Measurements from ENCODE around the gene ETV6.

The ETV6 gene

DNA sequence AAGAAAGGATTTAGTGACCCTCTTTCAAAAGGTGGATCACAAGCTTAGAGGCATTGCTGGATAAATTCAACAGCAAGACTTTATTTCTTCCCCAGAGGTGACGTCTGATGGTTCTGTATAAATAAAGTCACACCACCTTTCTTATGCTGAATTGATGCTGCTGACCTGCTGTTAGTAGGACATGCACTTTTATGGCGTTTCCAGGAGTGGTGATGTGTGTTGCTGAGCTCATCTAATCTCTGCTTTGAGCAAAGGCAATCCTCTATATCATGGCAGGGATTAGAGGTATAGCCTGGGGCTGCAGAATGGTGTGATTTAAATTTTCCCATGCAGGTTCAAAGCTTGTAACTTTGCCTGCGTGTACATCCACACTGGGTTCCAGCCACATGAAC, 94.9 kb downstream of the ETV6 start:
- no peak for DNase-seq

DNA sequence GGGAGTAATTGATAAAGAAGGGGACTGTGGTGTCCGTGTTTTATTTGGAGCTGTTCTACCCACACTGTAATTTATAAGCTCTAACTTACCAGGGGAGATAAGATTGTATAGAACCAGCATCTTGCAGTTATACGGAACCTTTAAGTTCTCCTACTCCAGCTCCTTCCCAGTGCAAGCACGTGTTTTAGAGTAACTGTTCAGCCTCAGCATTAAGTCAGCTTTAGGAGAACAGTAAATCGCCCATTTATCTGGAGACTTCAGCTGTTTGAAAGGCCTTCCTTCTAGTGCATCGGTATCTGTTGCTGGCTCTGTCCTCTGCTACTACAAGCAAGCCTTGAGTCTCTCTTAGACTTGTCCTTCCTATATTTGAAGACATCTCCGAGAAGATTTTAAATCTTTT, 95.6 kb downstream of the ETV6 start:
- DNase-seq = no peak

DNA sequence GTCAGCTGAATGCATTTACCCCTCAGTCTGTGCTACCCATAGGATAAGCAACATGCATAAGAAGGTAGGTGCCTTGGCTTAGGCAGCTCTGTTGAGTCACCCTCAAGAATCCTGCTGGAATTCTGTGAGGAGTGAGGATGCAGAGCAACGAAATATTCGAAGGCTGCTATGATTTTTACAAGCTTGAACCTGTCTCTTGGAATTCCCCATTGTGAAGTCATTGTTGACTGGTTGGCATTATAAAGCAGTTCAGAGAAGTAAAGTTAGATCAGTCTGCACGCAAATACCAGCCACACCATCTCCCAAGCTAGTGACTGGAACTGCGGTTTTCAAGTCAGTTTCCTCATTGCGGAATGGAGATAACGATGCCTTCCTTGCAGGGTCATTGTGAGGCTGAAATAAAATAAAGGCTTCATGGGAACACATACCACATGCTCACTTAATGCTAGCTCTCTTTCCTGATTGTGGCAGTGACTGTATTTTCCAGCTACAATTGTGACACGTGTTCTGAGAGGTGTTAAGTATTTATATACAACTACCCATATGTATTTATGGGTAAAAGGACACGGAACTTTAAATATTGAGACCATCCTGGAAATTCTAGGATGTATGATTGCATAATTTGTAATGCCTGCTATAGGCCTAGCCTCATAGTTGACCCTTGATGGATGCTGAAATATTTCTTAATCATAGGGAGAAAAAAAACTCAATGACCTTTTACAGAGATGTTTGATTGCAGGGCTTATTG, 96.7 kb downstream of the ETV6 start:
- DNase-seq = peak; percentile 39

DNA sequence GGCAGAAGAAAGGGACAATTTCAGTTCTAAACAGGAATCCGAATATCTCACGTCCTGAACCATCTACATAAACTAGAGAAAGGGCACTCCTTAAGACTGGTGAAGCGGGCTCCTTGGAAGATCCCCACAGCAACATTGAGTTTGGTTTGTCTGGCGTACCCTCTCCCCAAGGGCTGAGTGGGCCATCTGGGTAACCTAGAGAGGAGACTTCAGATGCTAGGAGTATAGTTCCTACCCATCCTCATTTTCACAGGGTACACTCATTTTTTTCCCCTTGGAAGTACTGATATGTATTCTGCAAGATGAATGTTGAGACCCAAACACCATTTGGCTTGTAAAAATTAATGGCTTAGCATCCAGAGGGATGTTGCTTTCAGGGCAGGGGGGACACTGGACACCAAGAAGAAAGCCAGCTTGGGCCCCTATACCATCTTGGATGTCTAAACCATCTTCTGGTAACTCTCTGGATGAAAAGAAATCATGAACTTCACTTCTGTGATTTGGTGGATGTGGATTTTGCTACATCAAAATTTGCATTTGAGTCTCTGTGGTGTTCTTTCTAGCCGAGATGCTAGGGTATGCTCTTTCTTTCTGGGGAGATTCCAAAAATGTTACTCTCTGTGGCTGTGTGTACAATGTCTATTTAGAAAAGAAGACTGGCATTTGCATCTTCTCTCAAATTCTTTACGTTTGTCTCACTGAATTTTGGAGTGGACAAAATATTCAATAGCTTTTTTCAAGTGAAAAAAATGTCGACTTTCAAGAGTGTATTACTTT, 97.7 kb downstream of the ETV6 start:
- no peak for DNase-seq

DNA sequence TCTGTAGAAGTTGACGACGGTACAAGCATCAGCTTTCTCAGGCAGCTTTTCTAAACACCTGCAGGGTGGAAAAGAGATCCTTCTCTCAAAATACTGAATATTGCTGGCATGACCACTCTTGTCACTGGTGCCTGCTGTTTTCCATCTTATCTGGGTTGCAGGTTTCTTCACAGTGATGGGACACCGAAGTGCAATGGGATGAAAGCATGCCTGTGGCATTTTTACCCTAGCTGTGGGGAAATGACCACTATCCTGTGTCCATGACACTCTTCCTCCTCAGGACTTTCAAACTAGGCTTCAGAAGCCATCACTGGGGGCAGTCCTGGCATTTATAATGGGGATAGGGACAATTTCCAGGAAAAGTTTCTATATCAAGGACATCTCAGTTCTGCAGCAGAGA, 98.5 kb downstream of the ETV6 start:
- no peak for DNase-seq

DNA sequence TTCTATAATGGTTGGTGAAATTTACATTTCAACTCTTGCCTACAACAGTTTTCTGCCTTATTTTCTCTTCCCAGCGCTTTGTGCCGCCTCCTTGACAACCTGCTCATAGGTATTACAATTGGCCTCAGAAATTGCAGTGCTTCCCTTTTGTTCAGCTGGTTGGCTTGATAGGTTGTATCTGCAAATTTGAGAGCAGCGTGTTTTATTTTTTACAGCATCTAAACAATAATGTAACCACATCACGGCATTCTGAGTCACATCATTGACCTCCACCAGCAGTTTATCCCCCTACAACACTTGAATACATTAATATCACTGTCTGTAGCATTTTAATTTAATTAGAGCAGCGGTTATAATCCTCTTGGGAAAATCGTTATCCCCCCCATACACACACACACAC, 99.4 kb downstream of the ETV6 start:
- DNase-seq = no peak

DNA sequence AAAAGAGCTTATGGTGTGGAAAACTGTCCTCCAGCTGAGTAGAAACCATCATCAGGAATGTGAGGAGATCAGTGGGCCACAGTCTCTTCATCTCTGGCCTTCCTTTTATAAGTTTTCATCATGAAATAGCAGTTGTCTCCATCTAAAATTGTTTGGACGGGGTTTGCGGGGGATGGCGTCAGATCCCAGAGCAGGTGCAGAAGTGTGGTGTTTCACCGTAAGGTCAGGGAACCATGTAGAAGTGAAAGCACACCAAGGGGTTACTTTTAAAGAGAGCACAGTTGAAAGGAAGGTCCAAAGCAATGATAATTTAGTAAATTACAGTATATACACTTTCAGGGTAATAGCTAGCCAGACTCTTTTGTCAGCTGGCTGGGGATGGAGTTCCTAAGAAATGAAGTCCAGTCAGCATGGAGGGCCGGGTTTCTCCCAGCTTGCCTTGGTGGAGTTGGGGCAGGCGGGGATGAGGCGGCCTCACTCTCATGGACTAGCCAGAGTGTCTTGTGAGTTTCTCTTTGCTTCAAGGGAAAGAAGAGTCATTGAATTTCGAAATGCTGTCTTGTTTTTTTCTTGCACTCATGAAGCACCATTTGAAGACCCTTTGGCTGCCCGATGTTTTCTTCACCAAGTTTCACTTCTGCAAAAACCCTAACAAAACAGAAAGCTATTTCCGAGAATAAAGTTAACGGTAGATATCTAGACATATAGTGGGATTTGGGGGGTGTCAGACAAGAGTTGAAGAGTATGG, 100.6 kb downstream of the ETV6 start:
- no peak for DNase-seq

DNA sequence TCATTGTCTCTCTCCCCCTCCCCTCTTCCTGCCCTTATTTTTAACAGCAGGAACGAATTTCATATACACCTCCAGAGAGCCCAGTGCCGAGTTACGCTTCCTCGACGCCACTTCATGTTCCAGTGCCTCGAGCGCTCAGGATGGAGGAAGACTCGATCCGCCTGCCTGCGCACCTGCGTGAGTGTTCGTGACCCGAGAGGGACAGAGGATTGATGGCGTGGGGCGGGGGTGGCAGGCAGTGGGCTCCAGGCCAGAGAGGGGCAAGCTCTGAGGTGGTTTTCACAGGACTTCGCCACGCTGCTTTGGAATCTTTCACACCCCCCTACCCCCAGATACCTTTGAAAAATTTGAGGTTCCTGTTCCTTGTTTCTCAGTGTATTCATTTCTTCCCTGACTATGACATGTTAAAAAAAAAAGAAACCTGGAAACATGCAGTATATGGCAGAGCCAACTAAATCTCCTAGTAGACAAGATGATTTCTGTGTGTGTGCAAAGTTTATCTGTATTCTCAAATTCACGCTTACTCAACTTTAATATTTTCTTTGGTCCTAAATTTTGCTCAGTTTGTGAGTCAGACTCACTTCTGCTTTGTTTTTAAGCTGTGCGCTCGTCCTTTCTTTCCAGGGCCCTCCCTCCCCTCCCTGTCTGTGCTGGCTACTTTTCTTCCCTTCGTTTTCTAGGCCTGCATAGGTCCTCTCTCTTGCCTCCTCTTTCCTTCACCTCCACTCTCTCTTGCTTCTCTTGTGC, 103.1 kb downstream of the ETV6 start:
- no peak for DNase-seq

DNA sequence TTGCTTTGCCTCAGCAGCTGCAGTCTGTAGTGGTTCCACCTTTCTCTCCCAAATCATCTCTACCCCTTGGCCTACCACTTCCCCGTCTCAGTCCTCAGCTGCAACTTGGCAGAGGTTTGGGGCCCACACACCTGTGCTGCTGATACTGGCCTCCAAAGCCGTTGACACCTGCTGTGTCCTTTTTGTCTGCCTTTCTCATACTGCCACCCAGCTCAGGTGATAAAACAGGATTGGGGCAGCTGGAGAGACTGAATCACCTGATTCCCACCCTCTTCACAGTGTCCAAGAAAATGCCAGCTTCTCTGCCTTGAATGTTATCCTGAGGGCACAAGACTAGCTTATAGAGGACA, 103.7 kb downstream of the ETV6 start:
- DNase-seq = no peak

DNA sequence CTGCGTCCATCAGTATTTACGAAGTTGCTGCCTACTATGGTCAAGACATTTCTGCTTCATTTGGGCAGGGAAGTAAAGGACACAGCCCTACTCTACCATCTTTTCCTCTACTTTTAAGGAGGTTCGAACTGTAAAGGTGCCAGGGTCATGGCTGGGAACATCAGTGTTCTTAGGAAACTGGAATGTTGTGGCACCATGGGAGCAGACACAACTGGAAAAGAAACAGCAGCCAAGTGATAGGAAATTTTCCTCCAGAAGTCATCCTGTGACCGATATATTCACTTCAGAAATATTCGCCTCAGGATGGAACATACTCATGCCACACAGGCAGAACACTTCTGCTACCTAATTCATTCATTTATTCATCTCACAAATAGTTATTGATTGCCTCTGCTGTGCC, 104.4 kb downstream of the ETV6 start:
- peak; percentile 49 for DNase-seq

DNA sequence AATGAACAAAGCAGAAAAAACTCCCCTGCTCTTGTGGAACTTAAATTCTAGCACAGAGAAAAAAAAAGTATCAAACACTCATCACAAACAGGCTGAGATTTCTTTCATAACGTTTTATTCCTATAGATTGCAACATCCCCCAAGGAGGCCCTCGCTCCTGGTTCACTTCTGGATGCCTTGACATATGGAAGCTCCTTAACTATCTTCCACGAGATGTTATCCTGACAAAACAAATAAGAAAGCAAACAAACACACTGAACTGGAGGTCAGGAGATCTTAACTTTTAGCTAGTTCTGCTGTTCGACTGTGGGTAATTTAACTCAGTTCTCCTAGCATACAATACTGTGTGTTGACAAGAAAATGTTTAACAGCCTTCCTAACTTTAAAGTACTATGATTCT, 104.8 kb downstream of the ETV6 start:
- DNase-seq = no peak

DNA sequence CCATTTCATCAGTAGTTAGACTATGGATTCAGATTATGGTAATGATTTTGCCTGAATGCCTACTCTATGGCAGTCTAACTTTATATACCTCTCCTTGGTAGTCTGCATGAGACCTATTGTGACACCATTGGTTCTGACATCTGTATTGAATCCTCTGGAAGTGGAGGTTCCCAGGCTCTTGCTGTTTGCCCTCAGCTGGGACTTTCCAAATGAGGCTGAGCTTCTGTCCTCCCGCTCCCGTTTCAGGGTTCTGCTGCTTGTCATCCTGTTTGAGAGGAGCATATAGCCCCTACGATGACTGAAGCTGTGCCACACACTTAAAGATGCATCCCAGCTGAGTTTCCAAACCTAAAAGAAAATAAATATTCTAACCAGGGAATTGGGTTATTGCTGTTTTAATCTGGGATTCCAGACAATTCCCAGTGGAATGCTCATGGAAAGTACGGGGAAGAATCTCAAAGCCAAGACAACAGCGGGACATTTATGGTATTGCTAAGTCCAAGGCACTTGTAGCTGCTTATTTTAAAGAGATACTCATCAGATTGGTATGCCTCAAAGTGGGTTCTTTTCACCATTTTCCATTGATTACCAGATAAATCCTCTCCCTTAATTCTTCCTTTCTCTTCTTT, 105.9 kb downstream of the ETV6 start:
- DNase-seq = peak; percentile 98

DNA sequence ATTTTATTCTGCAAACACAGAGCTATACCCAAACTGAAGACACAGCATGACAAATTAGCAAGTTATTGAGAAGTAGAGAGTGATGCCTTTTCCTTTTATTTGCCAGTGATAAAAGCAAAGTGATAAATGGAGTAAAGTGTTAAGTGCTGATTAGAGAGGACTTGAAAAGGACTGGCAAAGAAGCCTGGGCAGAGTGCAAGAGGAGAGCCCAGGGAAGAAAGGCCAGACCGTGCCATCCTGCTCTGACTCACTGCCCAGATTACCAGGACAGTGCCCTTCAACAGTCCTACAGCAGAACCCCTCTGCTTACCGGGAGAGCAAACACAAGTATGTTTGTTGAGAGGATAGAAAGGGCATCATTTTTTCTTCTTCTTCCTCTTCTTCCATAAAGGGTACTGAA, 106.5 kb downstream of the ETV6 start:
- DNase-seq = no peak

DNA sequence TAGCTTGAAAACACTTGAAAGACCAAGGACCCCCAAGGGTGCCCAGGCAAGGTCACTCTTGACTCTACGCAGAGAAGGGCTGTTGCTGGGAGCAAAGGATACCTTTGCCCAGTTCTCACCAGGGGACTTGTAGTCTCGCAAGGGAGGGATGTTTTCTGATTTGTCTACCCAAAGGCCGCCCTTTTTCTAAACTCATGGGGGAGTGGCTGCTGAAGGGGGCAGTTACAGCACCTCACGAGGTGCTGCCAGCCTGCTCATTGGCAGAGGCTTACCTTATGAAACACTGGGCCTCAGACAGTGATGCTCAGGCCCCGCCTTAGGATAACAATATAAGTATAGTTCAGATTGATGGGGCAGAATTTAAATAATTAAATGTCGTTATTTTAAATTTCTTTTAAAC, 107.0 kb downstream of the ETV6 start:
- DNase-seq = no peak

DNA sequence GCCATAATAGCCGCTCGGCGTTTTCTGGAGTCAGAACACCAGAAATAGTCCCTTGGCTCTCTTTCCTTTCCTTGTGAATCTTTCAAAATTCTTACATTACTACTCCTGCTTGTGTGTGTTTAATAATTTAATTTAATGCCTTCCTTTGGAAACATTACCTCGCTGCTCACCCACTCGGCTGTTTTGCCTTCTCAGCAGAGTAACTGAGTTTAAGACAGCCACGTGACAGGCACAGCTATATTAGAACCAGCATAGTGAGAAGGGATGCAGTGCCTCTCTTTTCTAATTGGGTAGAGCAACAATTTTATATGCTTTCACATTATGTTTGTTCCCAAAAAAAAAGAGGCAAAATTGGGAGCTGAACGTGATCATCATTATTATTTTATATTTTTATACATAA, 107.6 kb downstream of the ETV6 start:
- no peak for DNase-seq

DNA sequence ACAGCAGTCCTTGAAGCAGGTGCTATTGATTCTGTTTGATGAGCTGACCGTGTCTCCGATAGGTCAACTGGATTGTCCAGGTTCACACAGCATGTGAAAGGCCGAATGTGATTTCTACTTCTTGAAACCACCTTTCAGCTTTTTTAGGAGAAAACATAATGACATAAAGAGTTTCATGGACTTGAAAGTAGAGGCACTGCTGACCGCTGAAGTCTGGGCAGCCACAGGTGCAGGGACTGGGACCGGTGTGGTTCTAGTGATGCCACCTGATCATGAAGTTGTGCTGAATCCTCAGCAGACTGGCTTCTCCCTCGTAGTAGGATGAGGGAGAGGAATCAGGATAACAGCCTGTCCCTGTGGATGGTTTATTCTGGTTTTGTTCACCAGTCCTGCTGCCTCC, 108.1 kb downstream of the ETV6 start:
- DNase-seq = no peak

DNA sequence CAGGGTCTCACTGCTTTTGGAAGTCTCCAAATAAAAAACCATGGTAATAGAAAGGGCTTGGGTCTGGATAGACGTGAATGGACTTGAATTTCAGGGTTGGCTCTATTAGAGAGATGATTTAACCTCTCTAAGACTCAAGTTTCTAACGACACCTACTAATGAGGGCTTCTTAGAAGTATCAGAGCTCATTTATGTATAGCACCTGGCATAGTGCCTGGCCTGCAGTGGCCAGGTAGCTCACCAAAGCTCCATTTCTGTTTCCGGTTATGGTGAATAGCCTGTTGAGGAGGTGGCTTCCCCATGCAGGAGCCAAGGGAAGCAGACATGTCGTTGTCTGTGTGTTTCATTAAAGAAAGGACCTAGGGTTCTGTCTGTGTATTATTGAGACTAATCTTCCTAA, 108.6 kb downstream of the ETV6 start:
- no peak for DNase-seq

DNA sequence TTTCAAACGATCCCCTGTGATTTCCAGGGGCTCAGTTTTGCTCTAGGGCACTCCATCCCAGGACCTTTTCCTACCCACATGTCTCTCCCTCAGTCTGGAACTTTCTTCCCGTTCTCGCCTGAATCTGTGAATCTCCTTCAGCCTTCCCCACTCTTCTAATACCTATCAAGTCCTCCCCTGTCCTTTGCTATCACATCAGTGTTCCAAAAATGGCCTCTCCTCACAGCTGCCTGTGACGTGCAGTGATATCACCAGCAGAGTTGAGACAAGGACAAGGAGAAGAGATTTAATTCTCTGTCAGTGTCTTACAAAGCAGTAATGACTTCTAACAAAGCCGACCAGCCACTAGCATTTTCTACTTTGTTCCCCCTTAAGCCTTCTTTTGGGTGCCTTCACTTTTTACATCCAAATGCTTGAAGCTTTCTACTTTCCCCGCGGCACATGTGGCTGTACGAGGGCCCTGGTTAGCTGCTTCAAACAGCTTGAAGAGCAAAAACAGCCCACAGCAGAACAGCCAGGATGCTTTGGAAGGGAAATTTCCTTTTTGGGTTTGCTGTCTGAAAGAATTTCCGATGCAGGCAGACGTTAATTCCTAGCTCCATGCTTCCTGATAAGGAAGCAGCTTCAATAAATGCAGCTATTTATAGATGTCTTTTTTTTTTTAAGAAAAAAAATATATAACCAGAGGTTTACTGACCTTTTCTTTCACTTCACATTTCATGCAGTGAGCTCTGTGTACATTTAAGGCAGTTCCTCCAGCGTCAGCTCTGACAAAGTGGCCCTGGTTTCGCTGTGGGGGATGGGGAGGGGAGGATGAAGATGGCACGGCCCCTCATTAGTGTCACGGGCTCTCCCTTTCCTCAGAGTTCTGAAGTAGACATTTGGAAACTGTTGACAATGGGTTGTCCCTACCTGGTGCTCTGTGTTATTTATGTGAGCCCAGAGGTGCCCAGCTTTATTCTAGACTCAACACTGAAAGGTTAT, 109.3 kb downstream of the ETV6 start:
- peak; percentile 77 for DNase-seq

DNA sequence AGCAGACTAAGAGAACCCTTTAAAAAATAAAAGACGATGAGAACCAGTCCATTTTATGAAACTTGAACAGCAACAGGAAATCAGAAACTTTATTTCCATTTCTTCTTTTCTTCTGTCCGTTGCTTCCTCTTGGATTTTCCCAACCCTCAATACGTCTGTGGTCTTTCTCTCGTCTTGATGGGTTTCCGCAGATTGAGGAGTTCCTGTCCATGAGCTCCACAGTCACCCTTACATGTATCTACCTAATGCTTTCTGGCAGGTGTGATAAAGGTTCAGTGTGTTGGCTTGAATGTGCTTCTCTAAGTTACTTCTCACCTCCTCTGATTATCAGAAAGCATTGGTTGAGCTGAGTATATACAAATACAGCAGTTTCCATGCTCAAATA, 110.0 kb downstream of the ETV6 start:
- DNase-seq = no peak

DNA sequence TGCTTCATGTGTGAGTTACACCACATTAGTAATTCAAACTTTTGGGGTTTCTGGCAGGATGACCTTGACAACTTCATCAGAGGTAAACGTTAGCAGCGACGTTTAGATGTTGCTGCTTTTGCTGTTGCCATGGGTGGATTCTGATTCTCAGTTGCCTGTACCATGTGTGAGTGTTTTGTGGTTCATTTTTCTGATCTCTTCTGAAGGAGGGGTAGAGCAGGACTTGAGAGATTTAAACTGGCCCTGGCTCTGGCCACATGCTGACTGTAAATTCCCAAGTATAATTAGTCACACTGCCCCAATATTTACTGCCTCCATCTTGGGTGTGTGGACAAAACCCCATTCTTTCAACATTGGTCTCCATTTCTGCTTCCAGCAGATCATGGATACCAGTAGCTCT, 110.4 kb downstream of the ETV6 start:
- no peak for DNase-seq

DNA sequence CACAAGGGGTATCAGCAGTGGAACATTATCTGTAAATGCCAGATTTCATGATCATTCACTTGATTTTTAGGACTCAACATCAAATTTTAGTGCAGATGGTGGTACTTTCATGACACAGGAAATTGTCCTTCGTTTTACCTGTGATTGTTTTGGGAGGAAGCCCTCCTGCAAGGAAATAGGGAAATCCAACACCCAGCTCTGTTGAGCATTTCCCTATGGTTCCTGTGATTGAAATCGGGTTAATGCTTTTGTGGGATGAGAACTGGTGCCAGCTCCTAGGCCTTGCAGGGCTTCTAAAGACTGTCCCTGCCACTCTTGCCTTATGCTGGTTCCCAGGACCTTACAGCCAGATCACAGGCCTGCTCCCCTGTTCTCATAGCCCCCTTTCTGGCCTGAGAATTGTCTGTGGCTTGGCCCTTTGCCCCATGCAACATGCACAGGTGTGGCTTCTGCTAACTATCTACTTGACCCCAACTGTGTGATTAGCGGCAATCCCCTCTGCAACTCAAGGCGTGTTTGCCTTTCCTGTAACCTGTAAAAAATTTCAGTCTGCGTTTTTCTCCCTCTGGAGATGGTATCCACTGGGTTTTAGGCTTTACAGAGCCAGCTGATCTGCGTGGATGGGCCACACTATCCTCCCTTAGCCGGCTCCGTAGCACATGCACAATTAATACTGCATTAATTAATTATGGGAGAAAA, 112.5 kb downstream of the ETV6 start:
- DNase-seq = no peak
